ENCODE data around the gene FOXO3.
"Not testable (repeated sequence)": the region's sequence is repeated elsewhere in the genome, so short reads cannot be mapped to it uniquely, and the experiment has no call there.

DNA sequence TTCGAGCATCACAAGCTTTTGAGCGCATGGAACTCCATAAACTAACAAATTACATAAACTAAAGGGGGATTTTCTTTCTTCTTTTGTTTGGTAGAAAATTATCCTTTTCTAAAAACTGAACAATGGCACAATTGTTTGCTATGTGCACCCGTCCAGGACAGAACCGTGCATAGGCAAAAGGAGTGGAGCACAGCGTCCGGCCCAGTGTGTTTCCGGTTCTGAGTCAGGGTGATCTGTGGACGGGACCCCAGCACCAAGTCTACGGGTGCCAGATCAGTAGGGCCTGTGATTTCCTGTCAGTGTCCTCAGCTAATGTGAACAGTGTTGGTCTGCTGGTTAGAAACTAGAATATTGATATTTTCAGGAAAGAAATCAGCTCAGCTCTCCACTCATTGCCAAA, 119.6 kb downstream of the FOXO3 start:
- TF ChIP-seq, protein P1, sequence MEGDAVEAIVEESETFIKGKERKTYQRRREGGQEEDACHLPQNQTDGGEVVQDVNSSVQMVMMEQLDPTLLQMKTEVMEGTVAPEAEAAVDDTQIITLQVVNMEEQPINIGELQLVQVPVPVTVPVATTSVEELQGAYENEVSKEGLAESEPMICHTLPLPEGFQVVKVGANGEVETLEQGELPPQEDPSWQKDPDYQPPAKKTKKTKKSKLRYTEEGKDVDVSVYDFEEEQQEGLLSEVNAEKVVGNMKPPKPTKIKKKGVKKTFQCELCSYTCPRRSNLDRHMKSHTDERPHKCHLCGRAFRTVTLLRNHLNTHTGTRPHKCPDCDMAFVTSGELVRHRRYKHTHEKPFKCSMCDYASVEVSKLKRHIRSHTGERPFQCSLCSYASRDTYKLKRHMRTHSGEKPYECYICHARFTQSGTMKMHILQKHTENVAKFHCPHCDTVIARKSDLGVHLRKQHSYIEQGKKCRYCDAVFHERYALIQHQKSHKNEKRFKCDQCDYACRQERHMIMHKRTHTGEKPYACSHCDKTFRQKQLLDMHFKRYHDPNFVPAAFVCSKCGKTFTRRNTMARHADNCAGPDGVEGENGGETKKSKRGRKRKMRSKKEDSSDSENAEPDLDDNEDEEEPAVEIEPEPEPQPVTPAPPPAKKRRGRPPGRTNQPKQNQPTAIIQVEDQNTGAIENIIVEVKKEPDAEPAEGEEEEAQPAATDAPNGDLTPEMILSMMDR (IDR thresholded peaks at IDR 0.05): not testable (repeated sequence)
- not testable (repeated sequence) for TF ChIP-seq POLR2AphosphoS5 (IDR thresholded peaks at IDR 0.05)
